ENCODE data around the gene MSX2. TPM values are rescaled to one million over a fixed set of nuclear protein-coding genes. Genes with fewer than 3 reads are reported as not detected.
"Not testable (repeated sequence)": the region's sequence is repeated elsewhere in the genome, so short reads cannot be mapped to it uniquely, and the experiment has no call there.

The MSX2 gene
- polyA plus RNA-seq, 1 donor: 1.7 TPM

GRCh38 chr5:174751154-174752000 lies 27.0 kb downstream of the MSX2 start:
- no peak overlapping the region for H3K27ac ChIP-seq (ENCODE audit: low read length)
- H3K4me3 ChIP-seq (ENCODE audit: low read length): peak overlapping the region; percentile 39
- H3K27me3 ChIP-seq (ENCODE audit: control insufficient read depth, insufficient read depth, low read length): peaks cover 48% of the 10 kb centered on the region
- H3K36me3 ChIP-seq (ENCODE audit: control insufficient read depth, insufficient read depth, low read length): no peaks in the 10 kb centered on the region
- H3K4me1 ChIP-seq (ENCODE audit: control insufficient read depth, insufficient read depth, low read length): no peaks in the 10 kb centered on the region
- DNase-seq: peak; percentile 5 to 62
- H3K9me3 ChIP-seq (ENCODE audit: control insufficient read depth, low read depth, low read length): no peaks in the 10 kb centered on the region
- no CpG with 5 or more reads among the region's 89 CpGs for WGBS (ENCODE audit: insufficient coverage, low lambda C conversion rate)

- no peak for DNase-seq
- no peak overlapping the region for H3K27ac ChIP-seq (ENCODE audit: low read length)
- H3K4me3 ChIP-seq (ENCODE audit: low read length): no peak overlapping the region
- H3K36me3 ChIP-seq (ENCODE audit: control insufficient read depth, insufficient read depth, low read length): no peaks in the 10 kb centered on the region
- WGBS (ENCODE audit: insufficient coverage, low lambda C conversion rate): 80% methylated on average over 1 of the region's 5 CpGs
- H3K4me1 ChIP-seq (ENCODE audit: control insufficient read depth, insufficient read depth, low read length): no peaks in the 10 kb centered on the region
- H3K9me3 ChIP-seq (ENCODE audit: control insufficient read depth, low read depth, low read length): no peaks in the 10 kb centered on the region
- peaks cover 43% of the 10 kb centered on the region for H3K27me3 ChIP-seq (ENCODE audit: control insufficient read depth, insufficient read depth, low read length)
Measured at GRCh38 chr5:174752121-174752520, 27.7 kb downstream of the MSX2 start.

GRCh38 chr5:174755106-174755505 lies 30.7 kb downstream of the MSX2 start:
- H3K9me3 ChIP-seq (ENCODE audit: control insufficient read depth, low read depth, low read length): no peaks in the 10 kb centered on the region
- no peak for DNase-seq
- no peak overlapping the region for H3K27ac ChIP-seq (ENCODE audit: low read length)
- no peaks in the 10 kb centered on the region for H3K36me3 ChIP-seq (ENCODE audit: control insufficient read depth, insufficient read depth, low read length)
- no CpG with 5 or more reads among the region's 2 CpGs for WGBS (ENCODE audit: insufficient coverage, low lambda C conversion rate)
- no peaks in the 10 kb centered on the region for H3K4me1 ChIP-seq (ENCODE audit: control insufficient read depth, insufficient read depth, low read length)
- H3K27me3 ChIP-seq (ENCODE audit: control insufficient read depth, insufficient read depth, low read length): peaks cover 26% of the 10 kb centered on the region
- H3K4me3 ChIP-seq (ENCODE audit: low read length): no peak overlapping the region

DNA sequence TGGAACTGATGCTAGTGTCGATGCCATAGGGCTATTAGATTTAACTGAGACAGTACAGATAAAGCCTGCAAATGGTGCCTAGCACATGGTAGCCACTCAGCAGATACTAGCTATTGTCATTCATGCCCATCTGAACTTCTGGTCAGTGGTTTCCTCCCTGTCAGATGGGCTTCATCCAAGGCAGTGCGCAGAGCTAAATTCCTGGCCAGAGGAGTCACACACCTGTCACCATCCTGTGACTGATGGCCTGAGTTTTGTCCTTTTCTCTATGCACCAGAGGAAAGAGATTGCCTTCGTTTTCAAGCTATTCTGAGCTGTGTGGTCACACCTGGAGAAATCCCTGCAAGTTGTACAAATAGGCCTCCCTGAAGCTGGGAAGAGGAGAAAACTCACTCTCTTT lies 34.7 kb downstream of the MSX2 start:
- Histone ChIP-seq H3K9me3 (ENCODE audit: control insufficient read depth, low read depth, low read length) (no peaks in the 10 kb centered on the region), H3K27me3 (ENCODE audit: control insufficient read depth, insufficient read depth, low read length) (no peaks in the 10 kb centered on the region), H3K4me3 (ENCODE audit: low read length) (no peak overlapping the region), H3K27ac (ENCODE audit: low read length) (no peak overlapping the region), H3K36me3 (ENCODE audit: control insufficient read depth, insufficient read depth, low read length) (no peaks in the 10 kb centered on the region), H3K4me1 (ENCODE audit: control insufficient read depth, insufficient read depth, low read length) (no peaks in the 10 kb centered on the region)
- no CpG with 5 or more reads among the region's 3 CpGs for WGBS (ENCODE audit: insufficient coverage, low lambda C conversion rate)
- no peak for DNase-seq

GRCh38 chr5:174760721-174761120 lies 36.3 kb downstream of the MSX2 start:
- Histone ChIP-seq H3K9me3 (ENCODE audit: control insufficient read depth, low read depth, low read length) (no peaks in the 10 kb centered on the region), H3K36me3 (ENCODE audit: control insufficient read depth, insufficient read depth, low read length) (no peaks in the 10 kb centered on the region), H3K4me3 (ENCODE audit: low read length) (no peak overlapping the region), H3K4me1 (ENCODE audit: control insufficient read depth, insufficient read depth, low read length) (no peaks in the 10 kb centered on the region), H3K27ac (ENCODE audit: low read length) (no peak overlapping the region), H3K27me3 (ENCODE audit: control insufficient read depth, insufficient read depth, low read length) (no peaks in the 10 kb centered on the region)
- WGBS (ENCODE audit: insufficient coverage, low lambda C conversion rate): 88% methylated on average over 6 of the region's 11 CpGs
- DNase-seq: no peak

- DNase-seq; H3K36me3 ChIP-seq (ENCODE audit: control insufficient read depth, insufficient read depth, low read length); H3K27me3 ChIP-seq (ENCODE audit: control insufficient read depth, insufficient read depth, low read length); H3K27ac ChIP-seq (ENCODE audit: low read length); H3K9me3 ChIP-seq (ENCODE audit: control insufficient read depth, low read depth, low read length); H3K4me3 ChIP-seq (ENCODE audit: low read length); H3K4me1 ChIP-seq (ENCODE audit: control insufficient read depth, insufficient read depth, low read length): not testable (repeated sequence)
- no CpG with 5 or more reads among the region's 2 CpGs for WGBS (ENCODE audit: insufficient coverage, low lambda C conversion rate)
Measured at GRCh38 chr5:174761341-174761740, 37.0 kb downstream of the MSX2 start.

DNA sequence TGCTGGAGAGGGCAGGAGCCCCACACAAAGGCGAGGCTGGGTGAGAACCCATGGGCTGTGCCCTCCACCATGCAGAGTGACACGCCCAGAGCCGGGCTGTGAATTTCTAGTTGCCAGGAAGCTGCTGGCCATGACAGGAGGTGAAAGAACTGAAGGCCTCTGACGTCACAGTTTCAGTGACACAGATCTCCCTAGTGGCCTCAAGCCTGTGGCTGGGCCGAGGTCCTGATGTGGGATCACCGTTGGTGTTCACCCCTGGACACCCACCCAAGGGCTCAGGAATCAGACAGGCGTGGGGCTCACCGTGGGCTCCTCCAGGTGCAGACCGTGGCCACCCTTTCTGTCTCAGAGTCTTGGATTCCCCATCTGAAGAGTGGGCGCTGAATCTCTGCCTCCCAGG lies 39.9 kb downstream of the MSX2 start:
- H3K4me3 ChIP-seq (ENCODE audit: low read length): no peak overlapping the region
- no peaks in the 10 kb centered on the region for H3K9me3 ChIP-seq (ENCODE audit: control insufficient read depth, low read depth, low read length)
- H3K27ac ChIP-seq (ENCODE audit: low read length): no peak overlapping the region
- H3K36me3 ChIP-seq (ENCODE audit: control insufficient read depth, insufficient read depth, low read length): no peaks in the 10 kb centered on the region
- WGBS (ENCODE audit: insufficient coverage, low lambda C conversion rate): no CpG with 5 or more reads among the region's 10 CpGs
- no peak for DNase-seq
- H3K4me1 ChIP-seq (ENCODE audit: control insufficient read depth, insufficient read depth, low read length): no peaks in the 10 kb centered on the region
- no peaks in the 10 kb centered on the region for H3K27me3 ChIP-seq (ENCODE audit: control insufficient read depth, insufficient read depth, low read length)

- Histone ChIP-seq H3K4me1 (ENCODE audit: control insufficient read depth, insufficient read depth, low read length) (no peaks in the 10 kb centered on the region), H3K36me3 (ENCODE audit: control insufficient read depth, insufficient read depth, low read length) (no peaks in the 10 kb centered on the region), H3K27me3 (ENCODE audit: control insufficient read depth, insufficient read depth, low read length) (no peaks in the 10 kb centered on the region), H3K9me3 (ENCODE audit: control insufficient read depth, low read depth, low read length) (no peaks in the 10 kb centered on the region), H3K27ac (ENCODE audit: low read length) (no peak overlapping the region), H3K4me3 (ENCODE audit: low read length) (no peak overlapping the region)
- WGBS (ENCODE audit: insufficient coverage, low lambda C conversion rate): 87% methylated on average over 9 of the region's 18 CpGs
- DNase-seq: no peak
Measured at GRCh38 chr5:174765540-174765939, 41.2 kb downstream of the MSX2 start.

DNA sequence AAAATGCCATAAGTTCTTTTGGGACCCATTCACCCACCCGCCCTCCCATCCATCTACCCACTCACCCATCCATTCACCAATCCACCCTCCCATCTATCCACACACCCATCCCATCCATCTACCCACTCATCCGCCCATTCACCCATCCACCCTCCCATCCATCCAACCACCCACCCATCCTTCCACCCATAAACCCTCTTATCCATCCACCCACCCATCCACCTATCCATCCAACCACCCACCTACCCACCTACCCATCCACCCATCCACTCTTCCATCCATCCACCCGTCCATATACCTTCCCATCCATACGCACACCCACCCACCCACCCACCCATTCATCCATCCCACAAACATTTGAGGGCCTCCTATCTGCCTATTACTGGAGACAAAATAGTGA lies 43.3 kb downstream of the MSX2 start:
- Histone ChIP-seq H3K27me3 (ENCODE audit: control insufficient read depth, insufficient read depth, low read length) (no peaks in the 10 kb centered on the region), H3K4me1 (ENCODE audit: control insufficient read depth, insufficient read depth, low read length) (no peaks in the 10 kb centered on the region), H3K4me3 (ENCODE audit: low read length) (no peak overlapping the region), H3K9me3 (ENCODE audit: control insufficient read depth, low read depth, low read length) (no peaks in the 10 kb centered on the region), H3K27ac (ENCODE audit: low read length) (no peak overlapping the region), H3K36me3 (ENCODE audit: control insufficient read depth, insufficient read depth, low read length) (no peaks in the 10 kb centered on the region)
- WGBS (ENCODE audit: insufficient coverage, low lambda C conversion rate): no CpG with 5 or more reads among the region's 4 CpGs
- no peak for DNase-seq

GRCh38 chr5:174769005-174769404 lies 44.6 kb downstream of the MSX2 start:
- no peaks in the 10 kb centered on the region for H3K4me1 ChIP-seq (ENCODE audit: control insufficient read depth, insufficient read depth, low read length)
- WGBS (ENCODE audit: insufficient coverage, low lambda C conversion rate): 95% methylated on average over 4 of the region's 4 CpGs
- H3K9me3 ChIP-seq (ENCODE audit: control insufficient read depth, low read depth, low read length): no peaks in the 10 kb centered on the region
- no peaks in the 10 kb centered on the region for H3K36me3 ChIP-seq (ENCODE audit: control insufficient read depth, insufficient read depth, low read length)
- no peaks in the 10 kb centered on the region for H3K27me3 ChIP-seq (ENCODE audit: control insufficient read depth, insufficient read depth, low read length)
- no peak overlapping the region for H3K4me3 ChIP-seq (ENCODE audit: low read length)
- no peak overlapping the region for H3K27ac ChIP-seq (ENCODE audit: low read length)
- DNase-seq: no peak

DNA sequence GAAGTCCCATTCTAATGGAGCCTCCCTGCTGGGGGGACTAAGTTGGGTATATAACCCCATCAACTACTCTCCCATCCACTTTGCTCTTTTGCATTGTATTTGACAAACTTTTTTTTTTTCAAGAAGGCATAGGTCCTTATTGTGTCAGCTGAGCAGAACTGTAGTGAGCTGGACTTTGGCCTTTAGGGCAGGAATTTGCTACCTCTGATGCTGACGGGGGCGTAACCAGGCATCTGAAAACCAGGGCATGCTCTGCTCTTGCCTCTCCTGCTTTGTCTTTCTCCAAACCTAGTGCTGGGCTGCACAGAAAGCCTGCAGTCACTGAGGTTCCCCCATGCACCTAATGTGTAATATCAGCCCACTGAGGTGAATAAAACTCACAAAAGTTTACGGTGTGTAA lies 49.0 kb downstream of the MSX2 start:
- peak; percentile 37 to 53 for DNase-seq

More for the DNA sequence above, 49.0 kb downstream of the MSX2 start:
- H3K9me3 ChIP-seq (ENCODE audit: control insufficient read depth, low read depth, low read length): no peaks in the 10 kb centered on the region
- H3K27ac ChIP-seq (ENCODE audit: low read length): no peak overlapping the region
- H3K4me1 ChIP-seq (ENCODE audit: control insufficient read depth, insufficient read depth, low read length): no peaks in the 10 kb centered on the region
- H3K27me3 ChIP-seq (ENCODE audit: control insufficient read depth, insufficient read depth, low read length): no peaks in the 10 kb centered on the region
- H3K4me3 ChIP-seq (ENCODE audit: low read length): no peak overlapping the region
- WGBS (ENCODE audit: insufficient coverage, low lambda C conversion rate): no CpG with 5 or more reads among the region's 3 CpGs
- no peaks in the 10 kb centered on the region for H3K36me3 ChIP-seq (ENCODE audit: control insufficient read depth, insufficient read depth, low read length)
